GM12878 (cell line): Measurements from ENCODE around the gene MRPL23. TPM values are rescaled to one million over a fixed set of nuclear protein-coding genes. Genes with fewer than 3 reads are reported as not detected.

Experiments used
- ATAC-seq: fragments of 200-7000 bp; cut with Tn5 transposase; 3 replicates; pipeline ENCODE4 v1.9.1; 2020; ENCODE audit warnings: mild to moderate bottlenecking, moderate library complexity
- BruUV-seq: library from RNA; stranded (reverse); fragments of 400-500 nt; replicated peaks from 2 replicates; lab custom pipeline; 2021; lab: Mats Ljungman, UMichigan
- CTCF ChIA-PET: fragments of 300-600 bp; sonication (Branson Sonifier 250); formaldehyde crosslinking; extraction: SDS; loops from one replicate; lab custom pipeline; 2021; ENCODE audit warnings: inconsistent platforms; lab: Yijun Ruan, JAX
- POLR2A ChIA-PET: fragments of 350-600 bp; formaldehyde crosslinking; extraction: SDS; loops from one replicate; lab custom pipeline; 2021; ENCODE audit warnings: inconsistent platforms; lab: Charles Lee
- RAD21 ChIA-PET: fragments of 300-600 bp; sonication (Branson Sonifier 250); formaldehyde crosslinking; loops from one replicate; lab custom pipeline; 2023; ENCODE audit warnings: antibody characterized with exemption; ENCODE audit not compliant: unreplicated experiment; lab: Charles Lee
- SMC1A ChIA-PET: fragments of 300-600 bp; sonication (Branson Sonifier 250); formaldehyde crosslinking; loops from one replicate; lab custom pipeline; 2023; ENCODE audit not compliant: unreplicated experiment, uncharacterized antibody; lab: Charles Lee
- DNase-seq: peaks from one replicate; pipeline ENCODE4 v3.0.0-alpha.2; 2011; ENCODE audit warnings: low read depth, low spot score
- FAIRE-seq: peaks from 3 replicates; lab custom pipeline; 2011; peaks lifted over from hg19 to GRCh38; lab: Jason Lieb, UNC
- H2AFZ ChIP-seq: 2 replicates; pipeline ENCODE4 v1.6.0; 2011; ENCODE audit warnings: low read depth, low read length, control low read depth; ENCODE audit not compliant: control insufficient read depth
- H3K27ac ChIP-seq: 2 replicates; pipeline ENCODE4 v1.5.1; 2011; ENCODE audit warnings: control low read depth; ENCODE audit not compliant: control insufficient read depth, insufficient read depth
- H3K27me3 ChIP-seq, 2 experiments: replicated peaks in 1 of 2; 2 replicates each; pipeline versions ENCODE4 v1.6.0 to v1.6.1; 2011; ENCODE audit warnings: low read length in 1 of 2; ENCODE audit not compliant: control insufficient read depth in 2 of 2, insufficient read depth in 2 of 2
- H3K36me3 ChIP-seq, 2 experiments: 2 replicates each; pipeline ENCODE4 v1.5.1; 2011; ENCODE audit warnings: low read length in 1 of 2; ENCODE audit not compliant: control insufficient read depth in 2 of 2, insufficient read depth in 2 of 2
- H3K4me1 ChIP-seq: 2 replicates; pipeline ENCODE4 v1.6.1; 2011; ENCODE audit warnings: mild to moderate bottlenecking, low read length, moderate library complexity, mixed read lengths; ENCODE audit not compliant: control insufficient read depth, insufficient read depth
- H3K4me2 ChIP-seq: 2 replicates; pipeline ENCODE4 v1.6.0; 2011; ENCODE audit warnings: control low read depth; ENCODE audit not compliant: control insufficient read depth, insufficient read depth
- H3K4me3 ChIP-seq: fragments of 200-600 bp; sonication (generic); 2 replicates; pipeline ENCODE4 v1.5.1; 2016
- H3K79me2 ChIP-seq: 2 replicates; pipeline ENCODE4 v1.6.0; 2011; ENCODE audit warnings: low read length; ENCODE audit not compliant: control insufficient read depth, insufficient read depth
- H3K9ac ChIP-seq: 2 replicates; pipeline ENCODE4 v1.8.0; 2011; ENCODE audit warnings: low read length, control low read depth, mixed read lengths; ENCODE audit not compliant: control insufficient read depth, insufficient read depth
- H3K9me3 ChIP-seq: replicated peaks from 3 replicates; pipeline ENCODE4 v1.5.1; 2011; ENCODE audit warnings: mild to moderate bottlenecking, low read length; ENCODE audit not compliant: control insufficient read depth, insufficient read depth
- H4K20me1 ChIP-seq: 2 replicates; pipeline ENCODE4 v1.6.0; 2011; ENCODE audit not compliant: control insufficient read depth, insufficient read depth
- BACH1 ChIP-seq: fragments of 450-650 bp; IDR thresholded peaks from 2 replicates; pipeline ENCODE4 v1.6.1; 2017; ENCODE audit warnings: mild to moderate bottlenecking, borderline replicate concordance
- BRCA1 ChIP-seq: IDR thresholded peaks from 2 replicates; pipeline ENCODE4 v1.6.1; 2011; ENCODE audit warnings: low read depth, low read length, improper control_type of control experiment
- DPF2 ChIP-seq: fragments of 450-650 bp; IDR thresholded peaks from 2 replicates; pipeline ENCODE4 v1.6.1; 2017; ENCODE audit warnings: mild to moderate bottlenecking
- EGR1 ChIP-seq, 2 experiments: IDR thresholded peaks; 1 replicate in 1 of 2; 2 replicates in 1 of 2; pipeline ENCODE4 v1.6.1; 2011 to 2012; ENCODE audit warnings: low read depth in 2 of 2, low read length in 2 of 2, borderline replicate concordance in 1 of 2, mild to moderate bottlenecking in 1 of 2, moderate library complexity in 1 of 2
- ELK1 ChIP-seq: IDR thresholded peaks from 2 replicates; pipeline ENCODE4 v1.6.1; 2012; ENCODE audit warnings: low read depth, low read length, improper control_type of control experiment
- MEF2B ChIP-seq: fragments of 450-650 bp; IDR thresholded peaks from 2 replicates; pipeline ENCODE4 v1.6.1; 2018; ENCODE audit warnings: mild to moderate bottlenecking, moderate library complexity; ENCODE audit not compliant: partially characterized antibody, poor library complexity, severe bottlenecking
- MYC ChIP-seq: IDR thresholded peaks from 2 replicates; pipeline ENCODE4 v1.6.1; 2011; ENCODE audit warnings: mild to moderate bottlenecking, low read length, moderate library complexity, inconsistent platforms; ENCODE audit not compliant: insufficient read depth, insufficient replicate concordance, insufficient read length, severe bottlenecking
- NFYA ChIP-seq: IDR thresholded peaks from 2 replicates; pipeline ENCODE4 v1.6.1; 2011; ENCODE audit warnings: low read depth, mild to moderate bottlenecking, low read length, improper control_type of control experiment, borderline replicate concordance
- NFYB ChIP-seq: IDR thresholded peaks from 2 replicates; pipeline ENCODE4 v1.6.1; 2011; ENCODE audit warnings: low read depth, mild to moderate bottlenecking, low read length, improper control_type of control experiment, moderate library complexity; ENCODE audit not compliant: insufficient read depth
- RAD51 ChIP-seq: fragments of 450-650 bp; IDR thresholded peaks from 2 replicates; pipeline ENCODE4 v1.6.1; 2016; ENCODE audit warnings: moderate library complexity, mild to moderate bottlenecking, inconsistent platforms
- SPI1 ChIP-seq: IDR thresholded peaks from 2 replicates; pipeline ENCODE4 v1.6.1; 2011; ENCODE audit warnings: low read depth, mild to moderate bottlenecking, low read length, moderate library complexity, borderline replicate concordance; ENCODE audit not compliant: insufficient read depth
- SREBF2 ChIP-seq: IDR thresholded peaks from 2 replicates; pipeline ENCODE4 v1.6.1; 2012; ENCODE audit warnings: mild to moderate bottlenecking, low read length
- TCF7 ChIP-seq: IDR thresholded peaks from 2 replicates; pipeline ENCODE4 v1.6.1; 2014; ENCODE audit warnings: antibody characterized with exemption, borderline replicate concordance
- ZZZ3 ChIP-seq: IDR thresholded peaks from 2 replicates; pipeline ENCODE4 v1.6.1; 2011; ENCODE audit warnings: low read depth; ENCODE audit not compliant: control insufficient read depth, insufficient read length
- WGBS: methylation state at CpG from one replicate; pipeline ENCODE4 v1.1.6; 2016; ENCODE audit warnings: low lambda C conversion rate; ENCODE audit not compliant: insufficient replicate concordance, insufficient coverage; ENCODE audit errors: missing lambda C conversion rate; 5-methylcytosine and 5-hydroxymethylcytosine counted together
- in situ Hi-C: fragments of 300-500 bp; cut with MboI; formaldehyde crosslinking; loops from 9 replicates; pipeline ENCODE4 v1.14.3; 2018; ENCODE audit warnings: mixed read lengths
- intact Hi-C: fragments of 100-400 bp; cut with micrococcal nuclease; formaldehyde crosslinking; loops from one replicate; pipeline ENCODE4 v1.14.2; 2022; ENCODE audit not compliant: unreplicated experiment
- polyA plus RNA-seq, 11 experiments: library from polyadenylated mRNA; depleted of rRNA in 4 of 11; unstranded in 6 of 11; stranded (reverse) in 5 of 11; fragments of >200 nt; fragmentation: Nextera tagmentation in 4 of 11; fragmentation: Illumina TruSeq in 1 of 11; extraction: Ambion mirVana in 4 of 11; extraction: Trizol in 1 of 11; gene quantifications; 1 replicate in 1 of 11; 2 replicates in 10 of 11; pipeline versions ENCODE4 v1.2.1 to v1.2.3, GENCODE V29; 2011 to 2016; ENCODE audit warnings: inconsistent platforms in 2 of 11, missing spikeins in 2 of 11, low read depth in 1 of 11
- total RNA-seq, 4 experiments: library from RNA; depleted of rRNA in 3 of 4; stranded (reverse); fragments of >200 nt in 3 of 4; fragmentation: Illumina TruSeq in 1 of 4; extraction: Trizol in 1 of 4; gene quantifications; 2 replicates each; pipeline versions ENCODE4 v1.2.1 to v1.2.3, GENCODE V29; 2013 to 2021
- TF ChIP-seq, protein P1 (sequence below): fragments of 450-650 bp; IDR thresholded peaks from 2 replicates; pipeline ENCODE4 v1.6.1; 2017; ENCODE audit warnings: mild to moderate bottlenecking, moderate library complexity
- TF ChIP-seq, protein P2 (sequence below), 3 experiments: IDR thresholded peaks in 2 of 3; conservative IDR thresholded peaks in 1 of 3; 2 replicates each; pipeline ENCODE4 v1.5.1; 2011; ENCODE audit warnings: low read depth in 3 of 3, low read length in 3 of 3, mild to moderate bottlenecking in 3 of 3, control low read depth in 2 of 3, moderate library complexity in 2 of 3, inconsistent platforms in 1 of 3, mixed read lengths in 1 of 3; ENCODE audit not compliant: control insufficient read depth in 2 of 3, insufficient read depth in 1 of 3; ENCODE audit errors: extremely low read depth in 1 of 3

The MRPL23 gene
- total and polyA plus RNA-seq, 10 of the 15 experiments (the other 5 are each of a cell fraction or from before 2014, with no cell fraction given), result 1.6 to 207 (median 126) TPM

DNA sequence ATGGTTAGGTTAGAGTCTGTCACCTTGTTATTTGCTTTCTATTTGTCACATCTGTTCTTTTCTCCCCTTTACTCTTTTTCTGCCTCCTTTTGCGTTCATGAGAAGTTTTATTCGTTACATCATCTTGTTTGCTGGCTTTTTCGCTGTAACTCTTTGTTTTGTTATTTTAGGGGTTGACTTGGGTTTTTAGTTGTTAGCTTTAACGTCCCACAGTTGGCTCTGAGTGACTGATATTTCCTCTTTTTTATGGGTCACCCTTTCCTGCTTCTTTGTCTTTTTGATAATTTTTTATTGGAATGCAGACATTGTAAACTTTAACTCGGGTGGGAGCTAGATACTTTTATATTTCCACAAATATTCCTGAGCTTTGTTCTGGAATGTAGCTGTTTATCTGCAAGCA is 41.0 kb upstream of the MRPL23 start:
- in situ Hi-C loops (no loop called here), intact Hi-C loops (no loop called here)
- H3K9me3 ChIP-seq, result no peaks in the 10 kb centered on the region
- CTCF ChIA-PET, result interaction anchor here (1.0 to 1.2 kb wide), 4 partner anchors 9 to 245 kb away, joined by 3 to 4 read pairs (median 3); no protein-coding TSS in a partner anchor
- H3K27ac ChIP-seq, result no peak overlapping the region
- DNase-seq (no peak), FAIRE-seq (no peak), ATAC-seq (no peak)
- H3K4me2 ChIP-seq, result no peak overlapping the region
- no peak overlapping the region for H2AFZ ChIP-seq
- RAD21 ChIA-PET, result interaction anchor here (1.8 kb wide), 1 partner anchor 212 kb away, joined by 4 read pairs; no protein-coding TSS in a partner anchor
- SMC1A ChIA-PET, result interaction anchor here (0.9 kb wide), 1 partner anchor 8 kb away, joined by 3 read pairs; no protein-coding TSS in a partner anchor
- H3K4me3 ChIP-seq, result no peak overlapping the region
- 8% methylated on average over 5 of the region's 5 CpGs for WGBS
- no peaks in the 10 kb centered on the region for H3K36me3 ChIP-seq
- H3K79me2 ChIP-seq, result no peaks in the 10 kb centered on the region
- H4K20me1 ChIP-seq, result no peaks in the 10 kb centered on the region
- POLR2A ChIA-PET, result interaction anchor here (0.5 kb wide), 1 partner anchor 25 kb away, joined by 4 read pairs; no protein-coding TSS in a partner anchor
- no peak overlapping the region for H3K9ac ChIP-seq
- no peaks in the 10 kb centered on the region for H3K4me1 ChIP-seq
- BruUV-seq, result no TSS peak
- H3K27me3 ChIP-seq, result no peaks in the 10 kb centered on the region; a peak in 1 of 4 replicates
- TF ChIP-seq NFYA, result no peak
- TF ChIP-seq, protein P1, sequence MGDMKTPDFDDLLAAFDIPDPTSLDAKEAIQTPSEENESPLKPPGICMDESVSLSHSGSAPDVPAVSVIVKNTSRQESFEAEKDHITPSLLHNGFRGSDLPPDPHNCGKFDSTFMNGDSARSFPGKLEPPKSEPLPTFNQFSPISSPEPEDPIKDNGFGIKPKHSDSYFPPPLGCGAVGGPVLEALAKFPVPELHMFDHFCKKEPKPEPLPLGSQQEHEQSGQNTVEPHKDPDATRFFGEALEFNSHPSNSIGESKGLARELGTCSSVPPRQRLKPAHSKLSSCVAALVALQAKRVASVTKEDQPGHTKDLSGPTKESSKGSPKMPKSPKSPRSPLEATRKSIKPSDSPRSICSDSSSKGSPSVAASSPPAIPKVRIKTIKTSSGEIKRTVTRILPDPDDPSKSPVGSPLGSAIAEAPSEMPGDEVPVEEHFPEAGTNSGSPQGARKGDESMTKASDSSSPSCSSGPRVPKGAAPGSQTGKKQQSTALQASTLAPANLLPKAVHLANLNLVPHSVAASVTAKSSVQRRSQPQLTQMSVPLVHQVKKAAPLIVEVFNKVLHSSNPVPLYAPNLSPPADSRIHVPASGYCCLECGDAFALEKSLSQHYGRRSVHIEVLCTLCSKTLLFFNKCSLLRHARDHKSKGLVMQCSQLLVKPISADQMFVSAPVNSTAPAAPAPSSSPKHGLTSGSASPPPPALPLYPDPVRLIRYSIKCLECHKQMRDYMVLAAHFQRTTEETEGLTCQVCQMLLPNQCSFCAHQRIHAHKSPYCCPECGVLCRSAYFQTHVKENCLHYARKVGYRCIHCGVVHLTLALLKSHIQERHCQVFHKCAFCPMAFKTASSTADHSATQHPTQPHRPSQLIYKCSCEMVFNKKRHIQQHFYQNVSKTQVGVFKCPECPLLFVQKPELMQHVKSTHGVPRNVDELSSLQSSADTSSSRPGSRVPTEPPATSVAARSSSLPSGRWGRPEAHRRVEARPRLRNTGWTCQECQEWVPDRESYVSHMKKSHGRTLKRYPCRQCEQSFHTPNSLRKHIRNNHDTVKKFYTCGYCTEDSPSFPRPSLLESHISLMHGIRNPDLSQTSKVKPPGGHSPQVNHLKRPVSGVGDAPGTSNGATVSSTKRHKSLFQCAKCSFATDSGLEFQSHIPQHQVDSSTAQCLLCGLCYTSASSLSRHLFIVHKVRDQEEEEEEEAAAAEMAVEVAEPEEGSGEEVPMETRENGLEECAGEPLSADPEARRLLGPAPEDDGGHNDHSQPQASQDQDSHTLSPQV, result no peak
- no peak for TF ChIP-seq DPF2
- no peak for TF ChIP-seq RAD51
- no peak for TF ChIP-seq ZZZ3
- no peak for TF ChIP-seq BRCA1
- no peak for TF ChIP-seq SPI1
- TF ChIP-seq MEF2B, result no peak
- TF ChIP-seq SREBF2, result no peak
- no peak for TF ChIP-seq MYC
- TF ChIP-seq, protein P2, sequence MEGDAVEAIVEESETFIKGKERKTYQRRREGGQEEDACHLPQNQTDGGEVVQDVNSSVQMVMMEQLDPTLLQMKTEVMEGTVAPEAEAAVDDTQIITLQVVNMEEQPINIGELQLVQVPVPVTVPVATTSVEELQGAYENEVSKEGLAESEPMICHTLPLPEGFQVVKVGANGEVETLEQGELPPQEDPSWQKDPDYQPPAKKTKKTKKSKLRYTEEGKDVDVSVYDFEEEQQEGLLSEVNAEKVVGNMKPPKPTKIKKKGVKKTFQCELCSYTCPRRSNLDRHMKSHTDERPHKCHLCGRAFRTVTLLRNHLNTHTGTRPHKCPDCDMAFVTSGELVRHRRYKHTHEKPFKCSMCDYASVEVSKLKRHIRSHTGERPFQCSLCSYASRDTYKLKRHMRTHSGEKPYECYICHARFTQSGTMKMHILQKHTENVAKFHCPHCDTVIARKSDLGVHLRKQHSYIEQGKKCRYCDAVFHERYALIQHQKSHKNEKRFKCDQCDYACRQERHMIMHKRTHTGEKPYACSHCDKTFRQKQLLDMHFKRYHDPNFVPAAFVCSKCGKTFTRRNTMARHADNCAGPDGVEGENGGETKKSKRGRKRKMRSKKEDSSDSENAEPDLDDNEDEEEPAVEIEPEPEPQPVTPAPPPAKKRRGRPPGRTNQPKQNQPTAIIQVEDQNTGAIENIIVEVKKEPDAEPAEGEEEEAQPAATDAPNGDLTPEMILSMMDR (IDR thresholded peaks at IDR 0.05 in 2 of 3, conservative IDR thresholded peaks at IDR 0.05 in 1 of 3; ENCODE audit: control insufficient read depth in 2 of 3, extremely low read depth in 1 of 3, insufficient read depth in 1 of 3, low read depth in 3 of 3, low read length in 3 of 3), result no peak
- TF ChIP-seq ELK1, result no peak
- no peak for TF ChIP-seq BACH1
- TF ChIP-seq NFYB, result no peak
- TF ChIP-seq TCF7, result no peak
- TF ChIP-seq EGR1 (IDR thresholded peaks at IDR 0.05; ENCODE audit: borderline replicate concordance in 1 of 2, low read depth in 2 of 2, low read length in 2 of 2), result no peak
